H1 (cell line): Measurements from ENCODE around the gene KRTAP9-7. TPM values are rescaled to one million over a fixed set of nuclear protein-coding genes. Genes with fewer than 3 reads are reported as not detected.

Experiments
- CTCF ChIA-PET: fragments of 300-600 bp; sonication (Branson Sonifier 250); formaldehyde crosslinking; loops from one replicate; lab custom pipeline; 2021; ENCODE audit not compliant: partially characterized antibody; lab: Charles Lee
- POLR2A ChIA-PET: fragments of 300-600 bp; sonication (Branson Sonifier 250); formaldehyde crosslinking; loops from one replicate; lab custom pipeline; 2021; ENCODE audit warnings: inconsistent platforms; ENCODE audit not compliant: partially characterized antibody; lab: Charles Lee
- DNase-seq, 2 experiments: peaks; one replicate each; pipeline versions ENCODE4 v3.0.0 to v3.0.0-alpha.2; 2010 to 2022; ENCODE audit warnings: low spot score in 2 of 2, low read depth in 1 of 2, mixed read lengths in 1 of 2
- FAIRE-seq: peaks from 2 replicates; lab custom pipeline; 2011; peaks lifted over from hg19 to GRCh38; lab: Jason Lieb, UNC
- H2AFZ ChIP-seq: 2 replicates; pipeline ENCODE4 v1.8.1; 2012; ENCODE audit warnings: low read length, inconsistent platforms
- H2AK5ac ChIP-seq: 2 replicates; pipeline ENCODE4 v1.6.1; 2013; ENCODE audit warnings: low read depth, low read length
- H2BK120ac ChIP-seq: replicated peaks from 2 replicates; pipeline ENCODE3; 2013; ENCODE audit warnings: low read depth, low read length, inconsistent platforms
- H2BK12ac ChIP-seq: 2 replicates; pipeline ENCODE4 v1.6.1; 2013; ENCODE audit warnings: low read depth, low read length
- H2BK15ac ChIP-seq: 2 replicates; pipeline ENCODE4 v1.6.1; 2013; ENCODE audit warnings: low read length
- H2BK20ac ChIP-seq: 2 replicates; pipeline ENCODE4 v1.6.1; 2013; ENCODE audit warnings: low read length
- H2BK5ac ChIP-seq: 2 replicates; pipeline ENCODE4 v1.6.1; 2013; ENCODE audit warnings: low read depth, low read length
- H3K14ac ChIP-seq: 2 replicates; pipeline ENCODE4 v1.6.1; 2013; ENCODE audit warnings: inconsistent platforms; ENCODE audit not compliant: insufficient read length
- H3K18ac ChIP-seq: 2 replicates; pipeline ENCODE4 v1.6.1; 2013; ENCODE audit warnings: low read length; ENCODE audit errors: extremely low read depth
- H3K23ac ChIP-seq: 2 replicates; pipeline ENCODE4 v1.6.1; 2013; ENCODE audit warnings: inconsistent platforms; ENCODE audit not compliant: insufficient read length
- H3K23me2 ChIP-seq: 2 replicates; pipeline ENCODE4 v1.6.1; 2013; ENCODE audit warnings: low read depth, low read length
- H3K27ac ChIP-seq: 2 replicates; pipeline ENCODE4 v1.6.1; 2011; ENCODE audit warnings: low read depth, low read length, inconsistent platforms
- H3K27me3 ChIP-seq, 4 experiments: replicated peaks in 1 of 4; 1 replicate in 1 of 4; 2 replicates in 3 of 4; pipeline versions ENCODE4 v1.6.1 to v1.8.1; 2011 to 2013; ENCODE audit warnings: low read length in 3 of 4, mild to moderate bottlenecking in 3 of 4, inconsistent platforms in 2 of 4, mixed read lengths in 2 of 4, moderate library complexity in 1 of 4; ENCODE audit not compliant: control insufficient read depth in 3 of 4, insufficient read depth in 3 of 4; ENCODE audit errors: extremely low read depth in 1 of 4
- H3K36me3 ChIP-seq, 4 experiments: 2 replicates each; pipeline versions ENCODE4 v1.6.1 to v1.8.1; 2011 to 2013; ENCODE audit warnings: mild to moderate bottlenecking in 4 of 4, low read length in 3 of 4, moderate library complexity in 2 of 4, control low read depth in 1 of 4, inconsistent platforms in 1 of 4; ENCODE audit not compliant: insufficient read depth in 4 of 4, control insufficient read depth in 2 of 4
- H3K4ac ChIP-seq: replicated peaks from 2 replicates; pipeline ENCODE3; 2013; ENCODE audit warnings: low read length, low read depth, mixed read lengths, inconsistent platforms; ENCODE audit not compliant: insufficient read length
- H3K4me1 ChIP-seq, 4 experiments: replicated peaks in 1 of 4; 1 replicate in 1 of 4; 2 replicates in 3 of 4; pipeline versions ENCODE4 v1.6.1 to v1.8.1; 2011 to 2013; ENCODE audit warnings: low read length in 3 of 4, inconsistent platforms in 2 of 4, mixed read lengths in 1 of 4; ENCODE audit not compliant: insufficient read depth in 4 of 4, control insufficient read depth in 3 of 4
- H3K4me2 ChIP-seq, 2 experiments: 2 replicates each; pipeline versions ENCODE4 v1.6.1 to v1.8.1; 2011 to 2013; ENCODE audit warnings: low read depth in 2 of 2, low read length in 2 of 2, control low read depth in 1 of 2, inconsistent platforms in 1 of 2, mild to moderate bottlenecking in 1 of 2; ENCODE audit not compliant: insufficient read depth in 1 of 2
- H3K4me3 ChIP-seq, 4 experiments: fragments of 200-600, 300-600 bp in 1 of 4; sonication (generic), shearing (Covaris generic), sonication (Bioruptor Twin) in 1 of 4; 2 replicates each; pipeline versions ENCODE4 v1.5.1 to v1.8.1; 2011 to 2016; ENCODE audit warnings: low read length in 4 of 4, low read depth in 3 of 4, control low read depth in 2 of 4, inconsistent platforms in 2 of 4, mild to moderate bottlenecking in 2 of 4, mixed read lengths in 1 of 4, moderate library complexity in 1 of 4; ENCODE audit not compliant: insufficient read depth in 2 of 4; ENCODE audit errors: extremely low read depth in 1 of 4
- H3K56ac ChIP-seq: replicated peaks from 2 replicates; pipeline ENCODE3; 2013; ENCODE audit warnings: low read depth, mild to moderate bottlenecking, mixed read lengths, low read length, inconsistent platforms; ENCODE audit not compliant: insufficient read length
- H3K79me1 ChIP-seq: 2 replicates; pipeline ENCODE4 v1.6.1; 2013; ENCODE audit warnings: low read depth, low read length, control low read depth
- H3K79me2 ChIP-seq, 2 experiments: 2 replicates each; pipeline versions ENCODE4 v1.6.1 to v1.8.1; 2012 to 2013; ENCODE audit warnings: low read length in 2 of 2, mild to moderate bottlenecking in 2 of 2, inconsistent platforms in 1 of 2; ENCODE audit not compliant: insufficient read depth in 2 of 2, control insufficient read depth in 1 of 2
- H3K9ac ChIP-seq, 4 experiments: replicated peaks in 1 of 4; 1 replicate in 1 of 4; 2 replicates in 3 of 4; pipeline versions ENCODE4 v1.6.1 to v1.8.1; 2011 to 2013; ENCODE audit warnings: low read depth in 3 of 4, low read length in 3 of 4, control low read depth in 2 of 4, mild to moderate bottlenecking in 2 of 4, moderate library complexity in 2 of 4, inconsistent platforms in 1 of 4; ENCODE audit errors: extremely low read depth in 1 of 4
- H3K9me3 ChIP-seq, 2 experiments: 2 replicates each; pipeline versions ENCODE4 v1.6.1 to v1.8.1; 2012 to 2013; ENCODE audit warnings: mild to moderate bottlenecking in 2 of 2, moderate library complexity in 2 of 2, control low read depth in 1 of 2, inconsistent platforms in 1 of 2, low read depth in 1 of 2, low read length in 1 of 2, mixed read lengths in 1 of 2; ENCODE audit not compliant: insufficient read depth in 2 of 2
- H4K20me1 ChIP-seq, 2 experiments: replicated peaks in 1 of 2; 2 replicates each; pipeline versions ENCODE3 to v1.8.1; 2011 to 2013; ENCODE audit warnings: inconsistent platforms in 2 of 2, low read length in 2 of 2, mild to moderate bottlenecking in 1 of 2; ENCODE audit not compliant: insufficient read depth in 2 of 2, control insufficient read depth in 1 of 2
- H4K5ac ChIP-seq: 2 replicates; pipeline ENCODE4 v1.6.1; 2013; ENCODE audit warnings: low read length, low read depth, mixed read lengths, inconsistent platforms; ENCODE audit not compliant: insufficient read length
- H4K8ac ChIP-seq: 2 replicates; pipeline ENCODE4 v1.8.0; 2013; ENCODE audit warnings: mild to moderate bottlenecking, moderate library complexity, low read length, inconsistent platforms; ENCODE audit not compliant: insufficient read depth; ENCODE audit errors: extremely low read depth
- H4K91ac ChIP-seq: replicated peaks from 2 replicates; pipeline ENCODE3; 2013; ENCODE audit warnings: low read length, mixed read lengths, inconsistent platforms; ENCODE audit not compliant: insufficient read length
- WGBS, 2 experiments: shearing (Covaris generic) in 1 of 2; methylation state at CpG; one replicate each; pipeline versions ENCODE4 v1.1.6 to v1.1.7; 2013 to 2015; ENCODE audit warnings: low lambda C conversion rate in 2 of 2, mixed read lengths in 2 of 2, inconsistent platforms in 1 of 2, low coverage in 1 of 2, missing lambda C conversion rate in 1 of 2; ENCODE audit not compliant: insufficient replicate concordance in 2 of 2, insufficient coverage in 1 of 2, insufficient read length in 1 of 2; ENCODE audit errors: extremely low coverage in 1 of 2, missing lambda C conversion rate in 1 of 2; 5-methylcytosine and 5-hydroxymethylcytosine counted together
- polyA plus RNA-seq, 7 experiments: library from polyadenylated mRNA; depleted of rRNA in 3 of 7; stranded (reverse) in 5 of 7; unstranded in 2 of 7; fragments of >200 nt in 5 of 7; fragments of 200-250 nt in 2 of 7; gene quantifications; 1 replicate in 5 of 7; 2 replicates in 1 of 7; 4 replicates in 1 of 7; pipeline versions ENCODE4 v1.2.1 to v1.2.3, GENCODE V29; 2011 to 2013; ENCODE audit warnings: missing spikeins in 2 of 7, mixed read lengths in 2 of 7
- total RNA-seq: library from RNA; stranded (reverse); fragmentation: NEBNext Ultra II Directional; extraction: Animal tissue kit (Norgen Biotek cat#: 25700); gene quantifications from 2 replicates; pipeline ENCODE4 v1.2.1, GENCODE V29; 2021
- TF ChIP-seq, protein P1 (sequence below): IDR thresholded peaks from 2 replicates; pipeline ENCODE4 v1.6.1; 2012; ENCODE audit warnings: inconsistent platforms

Gene KRTAP9-7
- total and polyA plus RNA-seq, 2 of the 8 experiments (the other 6 are each of a cell fraction or from before 2014, with no cell fraction given) = not detected

DNA sequence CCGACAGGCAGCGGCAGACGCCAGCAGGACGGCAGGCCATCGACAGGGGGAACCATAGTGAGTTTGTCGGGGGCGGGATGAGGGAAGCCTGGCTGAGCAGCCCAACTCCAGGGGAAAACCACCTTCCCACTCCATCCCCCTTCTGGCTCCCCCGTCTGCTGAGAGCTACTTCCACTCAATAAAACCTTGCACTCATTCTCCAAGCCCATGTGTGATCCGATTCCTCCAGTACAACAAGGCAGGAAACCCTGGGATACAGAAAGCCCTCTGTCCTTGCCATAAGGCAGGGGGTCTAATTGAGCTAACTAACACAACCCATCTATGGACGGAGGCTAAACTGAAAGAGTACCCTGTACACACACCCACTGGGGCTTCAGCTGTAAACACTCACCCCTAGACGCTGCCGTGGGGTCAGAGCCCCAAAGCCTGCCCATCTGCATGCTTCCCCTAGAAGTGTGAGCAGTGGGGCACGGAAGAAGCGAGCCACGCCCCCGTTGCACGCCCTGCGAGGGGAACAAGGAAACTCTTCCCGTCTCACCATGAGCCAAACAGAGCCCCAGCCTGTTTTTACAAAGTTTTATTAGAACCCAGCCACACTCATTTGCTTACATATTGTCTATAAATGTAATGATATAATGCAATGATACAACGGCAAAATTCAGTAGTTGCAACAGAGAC is 23.1 kb downstream of the KRTAP9-7 start:
- 89% methylated on average over 20 of the region's 20 CpGs; no CpG with 5 or more reads in 1 of the 2 experiments for WGBS, 2 experiments
- H4K20me1 ChIP-seq = no peaks in the 10 kb centered on the region
- no peaks in the 10 kb centered on the region; a peak in 1 of 4 replicates for H3K9me3 ChIP-seq
- no peak overlapping the region for H4K5ac ChIP-seq
- no peaks in the 10 kb centered on the region; a peak in 1 of 7 replicates for H3K27me3 ChIP-seq
- no peak overlapping the region for H3K27ac ChIP-seq
- H2BK5ac ChIP-seq = no peak overlapping the region
- no peak overlapping the region for H2BK15ac ChIP-seq
- TF ChIP-seq, protein P1, sequence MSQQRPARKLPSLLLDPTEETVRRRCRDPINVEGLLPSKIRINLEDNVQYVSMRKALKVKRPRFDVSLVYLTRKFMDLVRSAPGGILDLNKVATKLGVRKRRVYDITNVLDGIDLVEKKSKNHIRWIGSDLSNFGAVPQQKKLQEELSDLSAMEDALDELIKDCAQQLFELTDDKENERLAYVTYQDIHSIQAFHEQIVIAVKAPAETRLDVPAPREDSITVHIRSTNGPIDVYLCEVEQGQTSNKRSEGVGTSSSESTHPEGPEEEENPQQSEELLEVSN = no peak
- no peaks in the 10 kb centered on the region for H3K36me3 ChIP-seq
- no peak overlapping the region for H3K4me2 ChIP-seq
- DNase-seq (no peak), FAIRE-seq (no peak)
- H3K9ac ChIP-seq = no peak overlapping the region
- no peak overlapping the region for H2AFZ ChIP-seq
- H3K4me1 ChIP-seq = no peaks in the 10 kb centered on the region; a peak in 1 of 7 replicates
- no peak overlapping the region for H2BK12ac ChIP-seq
- no peak overlapping the region for H3K4ac ChIP-seq
- ChIA-PET CTCF (no interaction called here), POLR2A (no interaction called here)
- H4K91ac ChIP-seq = no peak overlapping the region
- no peak overlapping the region for H4K8ac ChIP-seq
- H3K18ac ChIP-seq = no peak overlapping the region
- no peaks in the 10 kb centered on the region for H3K23me2 ChIP-seq
- H3K79me1 ChIP-seq = no peaks in the 10 kb centered on the region
- no peak overlapping the region for H3K4me3 ChIP-seq
- no peak overlapping the region for H2BK120ac ChIP-seq
- no peak overlapping the region for H2BK20ac ChIP-seq
- H3K23ac ChIP-seq = no peak overlapping the region
- no peaks in the 10 kb centered on the region for H3K79me2 ChIP-seq
- no peak overlapping the region for H2AK5ac ChIP-seq
- H3K56ac ChIP-seq = no peak overlapping the region
- no peak overlapping the region for H3K14ac ChIP-seq
